SK-N-SH treated with all-trans-retinoic acid at 6 μM for 48 hours (cell line): Measurements from ENCODE around the gene CDK4.

Experiments
- ATAC-seq: fragments of 200-7000 bp; cut with Tn5 transposase; 3 replicates; pipeline ENCODE4 v1.9.1; 2020; ENCODE audit warnings: mild to moderate bottlenecking, moderate library complexity
- ARNTL ChIP-seq: fragments of 450-650 bp; formaldehyde crosslinking; IDR thresholded peaks from 2 replicates; pipeline ENCODE4 v1.5.0; 2020; ENCODE audit warnings: low read depth, mild to moderate bottlenecking, moderate library complexity, borderline replicate concordance
- BACH2 ChIP-seq: fragments of 250-450 bp; sonication (Bioruptor Pico); IDR thresholded peaks from 2 replicates; pipeline ENCODE4 v1.9.0; 2021; ENCODE audit warnings: mild to moderate bottlenecking, borderline replicate concordance
- CSDC2 ChIP-seq: fragments of 250-450 bp; sonication (Bioruptor Pico); IDR thresholded peaks from 2 replicates; pipeline ENCODE4 v1.5.0; 2020; ENCODE audit warnings: mild to moderate bottlenecking, moderate library complexity
- ESRRG ChIP-seq: fragments of 250-450 bp; sonication (Bioruptor Pico); IDR thresholded peaks from 2 replicates; pipeline ENCODE4 v1.6.1; 2021; ENCODE audit warnings: mild to moderate bottlenecking
- GLIS3 ChIP-seq: fragments of 250-450 bp; sonication (Bioruptor Pico); IDR thresholded peaks from 2 replicates; pipeline ENCODE4 v1.5.0; 2020; ENCODE audit warnings: mild to moderate bottlenecking, moderate library complexity
- ISL1 ChIP-seq: fragments of 250-450 bp; sonication (Bioruptor Pico); IDR thresholded peaks from 2 replicates; pipeline ENCODE4 v2.1.2; 2022; ENCODE audit warnings: mild to moderate bottlenecking, moderate library complexity
- OSR1 ChIP-seq: fragments of 250-450 bp; sonication (Bioruptor Pico); IDR thresholded peaks from 2 replicates; pipeline ENCODE4 v1.8.0; 2022; ENCODE audit warnings: moderate library complexity, mild to moderate bottlenecking, inconsistent platforms
- PPARA ChIP-seq: fragments of 250-450 bp; sonication (Bioruptor Pico); IDR thresholded peaks from 2 replicates; pipeline ENCODE4 v1.5.0; 2020; ENCODE audit warnings: mild to moderate bottlenecking, borderline replicate concordance
- RARB ChIP-seq: fragments of 250-450 bp; sonication (Bioruptor Pico); IDR thresholded peaks from 2 replicates; pipeline ENCODE4 v1.8.0; 2021; ENCODE audit warnings: mild to moderate bottlenecking, moderate library complexity
- SNAI2 ChIP-seq: fragments of 250-450 bp; sonication (Bioruptor Pico); IDR thresholded peaks from 2 replicates; pipeline ENCODE4 v1.5.0; 2020; ENCODE audit warnings: mild to moderate bottlenecking, moderate library complexity
- TCF4 ChIP-seq: fragments of 250-450 bp; sonication (Bioruptor Pico); IDR thresholded peaks from 2 replicates; pipeline ENCODE4 v1.8.0; 2021; ENCODE audit warnings: mild to moderate bottlenecking, moderate library complexity, borderline replicate concordance
- TOX ChIP-seq: fragments of 250-450 bp; sonication (Bioruptor Pico); IDR thresholded peaks from 2 replicates; pipeline ENCODE4 v1.8.0; 2021; ENCODE audit warnings: mild to moderate bottlenecking, moderate library complexity, borderline replicate concordance
- ZC3H10 ChIP-seq: fragments of 250-450 bp; sonication (Bioruptor Pico); IDR thresholded peaks from 2 replicates; pipeline ENCODE4 v1.5.1; 2021; ENCODE audit warnings: mild to moderate bottlenecking, moderate library complexity
- ZFP30 ChIP-seq: fragments of 450-650 bp; formaldehyde crosslinking; IDR thresholded peaks from 2 replicates; pipeline ENCODE4 v1.5.0; 2022; ENCODE audit warnings: mild to moderate bottlenecking, moderate library complexity
- ZNF565 ChIP-seq: fragments of 450-650 bp; formaldehyde crosslinking; conservative IDR thresholded peaks from 2 replicates; pipeline ENCODE4 v1.5.0; 2020; ENCODE audit warnings: low read depth, mild to moderate bottlenecking, moderate library complexity
- ZNF70 ChIP-seq: fragments of 450-650 bp; formaldehyde crosslinking; IDR thresholded peaks from 2 replicates; pipeline ENCODE4 v1.5.0; 2020; ENCODE audit warnings: mild to moderate bottlenecking, moderate library complexity
- ZNF8 ChIP-seq: fragments of 450-650 bp; formaldehyde crosslinking; IDR thresholded peaks from 2 replicates; pipeline ENCODE4 v1.5.0; 2020; ENCODE audit warnings: mild to moderate bottlenecking, moderate library complexity
- TF ChIP-seq, protein P1 (sequence below): fragments of 250-450 bp; sonication (Bioruptor Pico); IDR thresholded peaks from 2 replicates; pipeline ENCODE4 v1.5.0; 2020; ENCODE audit warnings: mild to moderate bottlenecking, moderate library complexity
- TF ChIP-seq, protein P2 (sequence below): fragments of 250-450 bp; sonication (Bioruptor Pico); IDR thresholded peaks from 2 replicates; pipeline ENCODE4 v1.5.1; 2021; ENCODE audit warnings: mild to moderate bottlenecking, moderate library complexity
- TF ChIP-seq, protein P3 (sequence below): fragments of 250-450 bp; sonication (Bioruptor Pico); IDR thresholded peaks from 2 replicates; pipeline ENCODE4 v1.8.0; 2021; ENCODE audit warnings: low read depth, mild to moderate bottlenecking, moderate library complexity, borderline replicate concordance
- TF ChIP-seq, protein P4 (sequence below): fragments of 250-450 bp; sonication (Bioruptor Pico); IDR thresholded peaks from 2 replicates; pipeline ENCODE4 v1.8.0; 2020; ENCODE audit warnings: mild to moderate bottlenecking, moderate library complexity, borderline replicate concordance
- TF ChIP-seq, protein P5 (sequence below): fragments of 250-450 bp; sonication (Bioruptor Pico); IDR thresholded peaks from 2 replicates; pipeline ENCODE4 v1.5.1; 2020; ENCODE audit warnings: low read depth, mild to moderate bottlenecking, moderate library complexity

The CDK4 gene

DNA sequence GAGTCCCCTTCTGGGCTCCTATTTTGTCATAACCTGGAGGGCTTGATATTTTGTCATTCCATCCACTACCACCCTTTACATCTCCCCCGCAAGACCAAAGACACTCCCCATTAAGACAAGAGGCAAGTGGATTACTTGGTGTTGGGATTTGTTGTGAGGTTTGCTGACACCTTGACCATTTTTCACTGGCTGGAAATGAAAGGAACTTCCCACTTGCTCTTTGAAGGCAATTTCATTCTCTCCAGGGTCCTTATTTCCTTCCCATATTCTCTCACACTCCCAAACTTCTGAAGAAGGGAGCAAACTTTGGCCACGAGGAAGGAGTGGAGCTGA lies 28.5 kb downstream of the CDK4 start:
- TF ChIP-seq PPARA (CRISPR knock-in tag) (no peak), ZFP30 (CRISPR knock-in tag) (no peak), ARNTL (no peak), TOX (no peak), TCF4 (CRISPR knock-in tag) (no peak), ZNF565 (CRISPR knock-in tag) (no peak), ZC3H10 (CRISPR knock-in tag) (no peak), CSDC2 (no peak), RARB (CRISPR knock-in tag) (no peak), OSR1 (CRISPR knock-in tag) (no peak), ZNF8 (CRISPR knock-in tag) (no peak), ESRRG (CRISPR knock-in tag) (no peak), SNAI2 (no peak)
- TF ChIP-seq, protein P1, sequence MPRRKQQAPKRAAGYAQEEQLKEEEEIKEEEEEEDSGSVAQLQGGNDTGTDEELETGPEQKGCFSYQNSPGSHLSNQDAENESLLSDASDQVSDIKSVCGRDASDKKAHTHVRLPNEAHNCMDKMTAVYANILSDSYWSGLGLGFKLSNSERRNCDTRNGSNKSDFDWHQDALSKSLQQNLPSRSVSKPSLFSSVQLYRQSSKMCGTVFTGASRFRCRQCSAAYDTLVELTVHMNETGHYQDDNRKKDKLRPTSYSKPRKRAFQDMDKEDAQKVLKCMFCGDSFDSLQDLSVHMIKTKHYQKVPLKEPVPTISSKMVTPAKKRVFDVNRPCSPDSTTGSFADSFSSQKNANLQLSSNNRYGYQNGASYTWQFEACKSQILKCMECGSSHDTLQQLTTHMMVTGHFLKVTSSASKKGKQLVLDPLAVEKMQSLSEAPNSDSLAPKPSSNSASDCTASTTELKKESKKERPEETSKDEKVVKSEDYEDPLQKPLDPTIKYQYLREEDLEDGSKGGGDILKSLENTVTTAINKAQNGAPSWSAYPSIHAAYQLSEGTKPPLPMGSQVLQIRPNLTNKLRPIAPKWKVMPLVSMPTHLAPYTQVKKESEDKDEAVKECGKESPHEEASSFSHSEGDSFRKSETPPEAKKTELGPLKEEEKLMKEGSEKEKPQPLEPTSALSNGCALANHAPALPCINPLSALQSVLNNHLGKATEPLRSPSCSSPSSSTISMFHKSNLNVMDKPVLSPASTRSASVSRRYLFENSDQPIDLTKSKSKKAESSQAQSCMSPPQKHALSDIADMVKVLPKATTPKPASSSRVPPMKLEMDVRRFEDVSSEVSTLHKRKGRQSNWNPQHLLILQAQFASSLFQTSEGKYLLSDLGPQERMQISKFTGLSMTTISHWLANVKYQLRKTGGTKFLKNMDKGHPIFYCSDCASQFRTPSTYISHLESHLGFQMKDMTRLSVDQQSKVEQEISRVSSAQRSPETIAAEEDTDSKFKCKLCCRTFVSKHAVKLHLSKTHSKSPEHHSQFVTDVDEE (CRISPR knock-in tag): no peak
- TF ChIP-seq, protein P2, sequence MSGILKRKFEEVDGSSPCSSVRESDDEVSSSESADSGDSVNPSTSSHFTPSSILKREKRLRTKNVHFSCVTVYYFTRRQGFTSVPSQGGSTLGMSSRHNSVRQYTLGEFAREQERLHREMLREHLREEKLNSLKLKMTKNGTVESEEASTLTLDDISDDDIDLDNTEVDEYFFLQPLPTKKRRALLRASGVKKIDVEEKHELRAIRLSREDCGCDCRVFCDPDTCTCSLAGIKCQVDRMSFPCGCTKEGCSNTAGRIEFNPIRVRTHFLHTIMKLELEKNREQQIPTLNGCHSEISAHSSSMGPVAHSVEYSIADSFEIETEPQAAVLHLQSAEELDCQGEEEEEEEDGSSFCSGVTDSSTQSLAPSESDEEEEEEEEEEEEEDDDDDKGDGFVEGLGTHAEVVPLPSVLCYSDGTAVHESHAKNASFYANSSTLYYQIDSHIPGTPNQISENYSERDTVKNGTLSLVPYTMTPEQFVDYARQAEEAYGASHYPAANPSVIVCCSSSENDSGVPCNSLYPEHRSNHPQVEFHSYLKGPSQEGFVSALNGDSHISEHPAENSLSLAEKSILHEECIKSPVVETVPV: no peak
- TF ChIP-seq, protein P3, sequence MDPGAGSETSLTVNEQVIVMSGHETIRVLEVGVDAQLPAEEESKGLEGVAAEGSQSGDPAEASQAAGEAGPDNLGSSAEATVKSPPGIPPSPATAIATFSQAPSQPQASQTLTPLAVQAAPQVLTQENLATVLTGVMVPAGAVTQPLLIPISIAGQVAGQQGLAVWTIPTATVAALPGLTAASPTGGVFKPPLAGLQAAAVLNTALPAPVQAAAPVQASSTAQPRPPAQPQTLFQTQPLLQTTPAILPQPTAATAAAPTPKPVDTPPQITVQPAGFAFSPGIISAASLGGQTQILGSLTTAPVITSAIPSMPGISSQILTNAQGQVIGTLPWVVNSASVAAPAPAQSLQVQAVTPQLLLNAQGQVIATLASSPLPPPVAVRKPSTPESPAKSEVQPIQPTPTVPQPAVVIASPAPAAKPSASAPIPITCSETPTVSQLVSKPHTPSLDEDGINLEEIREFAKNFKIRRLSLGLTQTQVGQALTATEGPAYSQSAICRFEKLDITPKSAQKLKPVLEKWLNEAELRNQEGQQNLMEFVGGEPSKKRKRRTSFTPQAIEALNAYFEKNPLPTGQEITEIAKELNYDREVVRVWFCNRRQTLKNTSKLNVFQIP: no peak
- TF ChIP-seq, protein P4, sequence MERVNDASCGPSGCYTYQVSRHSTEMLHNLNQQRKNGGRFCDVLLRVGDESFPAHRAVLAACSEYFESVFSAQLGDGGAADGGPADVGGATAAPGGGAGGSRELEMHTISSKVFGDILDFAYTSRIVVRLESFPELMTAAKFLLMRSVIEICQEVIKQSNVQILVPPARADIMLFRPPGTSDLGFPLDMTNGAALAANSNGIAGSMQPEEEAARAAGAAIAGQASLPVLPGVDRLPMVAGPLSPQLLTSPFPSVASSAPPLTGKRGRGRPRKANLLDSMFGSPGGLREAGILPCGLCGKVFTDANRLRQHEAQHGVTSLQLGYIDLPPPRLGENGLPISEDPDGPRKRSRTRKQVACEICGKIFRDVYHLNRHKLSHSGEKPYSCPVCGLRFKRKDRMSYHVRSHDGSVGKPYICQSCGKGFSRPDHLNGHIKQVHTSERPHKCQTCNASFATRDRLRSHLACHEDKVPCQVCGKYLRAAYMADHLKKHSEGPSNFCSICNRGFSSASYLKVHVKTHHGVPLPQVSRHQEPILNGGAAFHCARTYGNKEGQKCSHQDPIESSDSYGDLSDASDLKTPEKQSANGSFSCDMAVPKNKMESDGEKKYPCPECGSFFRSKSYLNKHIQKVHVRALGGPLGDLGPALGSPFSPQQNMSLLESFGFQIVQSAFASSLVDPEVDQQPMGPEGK (CRISPR knock-in tag): no peak
- TF ChIP-seq, protein P5, sequence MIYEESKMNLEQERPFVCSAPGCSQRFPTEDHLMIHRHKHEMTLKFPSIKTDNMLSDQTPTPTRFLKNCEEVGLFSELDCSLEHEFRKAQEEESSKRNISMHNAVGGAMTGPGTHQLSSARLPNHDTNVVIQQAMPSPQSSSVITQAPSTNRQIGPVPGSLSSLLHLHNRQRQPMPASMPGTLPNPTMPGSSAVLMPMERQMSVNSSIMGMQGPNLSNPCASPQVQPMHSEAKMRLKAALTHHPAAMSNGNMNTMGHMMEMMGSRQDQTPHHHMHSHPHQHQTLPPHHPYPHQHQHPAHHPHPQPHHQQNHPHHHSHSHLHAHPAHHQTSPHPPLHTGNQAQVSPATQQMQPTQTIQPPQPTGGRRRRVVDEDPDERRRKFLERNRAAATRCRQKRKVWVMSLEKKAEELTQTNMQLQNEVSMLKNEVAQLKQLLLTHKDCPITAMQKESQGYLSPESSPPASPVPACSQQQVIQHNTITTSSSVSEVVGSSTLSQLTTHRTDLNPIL: no peak

DNA sequence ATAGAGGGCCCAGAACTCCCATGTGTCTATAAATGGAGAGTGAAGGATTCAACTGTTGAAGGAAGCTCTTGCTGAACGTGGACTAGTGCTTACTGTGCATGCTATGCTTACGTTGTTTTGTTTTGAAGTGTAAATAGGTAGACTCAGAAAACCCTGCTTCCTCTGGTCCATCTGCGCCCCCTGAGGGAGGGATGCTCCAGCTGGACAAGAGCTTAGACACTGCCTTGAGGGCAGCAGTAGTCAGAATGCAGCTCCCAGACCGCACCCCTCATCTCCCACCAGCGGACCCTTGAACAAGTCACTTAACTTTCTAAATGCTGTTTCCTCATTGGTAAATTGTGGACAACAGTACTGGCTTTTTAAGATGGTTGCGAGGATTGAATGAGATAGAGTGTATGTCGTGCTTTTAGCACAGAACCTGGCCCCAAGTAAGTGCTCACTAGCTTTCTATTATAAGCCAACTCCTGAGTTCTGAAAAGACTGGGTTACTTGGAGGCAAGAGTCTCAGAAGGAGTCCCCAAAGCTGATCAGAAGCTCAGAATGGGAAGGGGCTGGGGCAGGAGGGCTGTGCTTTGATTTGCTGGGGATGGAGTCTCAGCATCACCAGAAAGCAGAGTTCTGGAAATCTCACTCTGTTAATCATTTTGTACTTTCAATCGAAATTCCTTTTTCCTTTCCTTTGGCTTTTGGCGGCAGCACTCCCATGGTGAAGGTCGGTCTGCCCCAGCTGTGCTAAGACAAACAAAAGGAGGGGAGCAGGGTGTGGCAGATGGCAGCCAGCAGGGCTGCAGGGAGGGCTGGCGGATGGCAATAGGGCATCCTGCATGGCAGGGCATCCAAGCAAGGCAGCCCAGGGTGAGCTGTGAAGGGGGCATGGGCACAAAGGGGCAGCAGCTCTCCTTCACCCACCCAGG lies 29.1 kb downstream of the CDK4 start:
- ATAC-seq: no peak
- TF ChIP-seq, protein P1 (CRISPR knock-in tag): no peak
- TF ChIP-seq ESRRG (CRISPR knock-in tag) (no peak), ISL1 (no peak), OSR1 (CRISPR knock-in tag) (no peak), PPARA (CRISPR knock-in tag) (no peak), ZFP30 (CRISPR knock-in tag) (no peak), ZNF70 (no peak), TOX (no peak), ZNF8 (CRISPR knock-in tag) (no peak), ZC3H10 (CRISPR knock-in tag) (no peak), ZNF565 (CRISPR knock-in tag) (no peak), BACH2 (no peak), GLIS3 (no peak), RARB (CRISPR knock-in tag) (no peak), SNAI2 (no peak), CSDC2 (no peak)
- TF ChIP-seq, protein P5: no peak
- TF ChIP-seq, protein P4 (CRISPR knock-in tag): no peak

More for the DNA sequence above, 28.5 kb downstream of the CDK4 start:
- no peak for ATAC-seq
